Measurements from ENCODE around the gene DOCK1.

The DOCK1 gene

DNA sequence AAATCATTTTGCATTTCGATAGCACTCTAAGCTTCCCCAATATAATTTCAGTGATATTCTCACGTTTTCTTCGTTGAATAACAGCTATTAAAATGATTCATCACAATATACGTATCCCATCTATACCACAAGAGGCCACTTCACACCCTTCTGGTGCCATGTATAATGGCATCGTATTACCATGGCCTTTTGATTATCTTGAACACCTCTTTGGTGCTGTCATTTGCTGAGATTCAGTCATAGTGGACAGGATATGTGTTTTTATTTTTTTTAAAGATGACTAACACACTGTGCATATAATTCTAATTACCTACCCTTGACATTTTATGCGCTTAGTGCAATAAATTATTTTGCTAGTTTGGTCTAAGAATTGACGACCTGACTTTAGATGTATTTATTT, 297.8 kb downstream of the DOCK1 start:
- H3K4me3 ChIP-seq (ENCODE audit: low read depth, low read length), result no peak overlapping the region
- no peak overlapping the region for H3K27ac ChIP-seq
- H3K9me3 ChIP-seq (ENCODE audit: severe bottlenecking), result no peaks in the 10 kb centered on the region
- no peaks in the 10 kb centered on the region for H3K36me3 ChIP-seq
- no peaks in the 10 kb centered on the region for H3K27me3 ChIP-seq (ENCODE audit: insufficient read depth, low read depth, severe bottlenecking)
- no peak for DNase-seq
- no peak for TF ChIP-seq CTCF (IDR thresholded peaks at IDR 0.05; ENCODE audit: low read depth, low read length)

- DNase-seq, result no peak
- no peak for TF ChIP-seq CTCF (IDR thresholded peaks at IDR 0.05; ENCODE audit: low read depth, low read length)
- no peaks in the 10 kb centered on the region for H3K36me3 ChIP-seq
- H3K27ac ChIP-seq, result no peak overlapping the region
- H3K4me3 ChIP-seq (ENCODE audit: low read depth, low read length), result no peak overlapping the region
- H3K27me3 ChIP-seq (ENCODE audit: insufficient read depth, low read depth, severe bottlenecking), result no peaks in the 10 kb centered on the region
- no peaks in the 10 kb centered on the region for H3K9me3 ChIP-seq (ENCODE audit: severe bottlenecking)
These were observed 301.9 kb downstream of the DOCK1 start for GRCh38 chr10:127207081-127207480.

DNA sequence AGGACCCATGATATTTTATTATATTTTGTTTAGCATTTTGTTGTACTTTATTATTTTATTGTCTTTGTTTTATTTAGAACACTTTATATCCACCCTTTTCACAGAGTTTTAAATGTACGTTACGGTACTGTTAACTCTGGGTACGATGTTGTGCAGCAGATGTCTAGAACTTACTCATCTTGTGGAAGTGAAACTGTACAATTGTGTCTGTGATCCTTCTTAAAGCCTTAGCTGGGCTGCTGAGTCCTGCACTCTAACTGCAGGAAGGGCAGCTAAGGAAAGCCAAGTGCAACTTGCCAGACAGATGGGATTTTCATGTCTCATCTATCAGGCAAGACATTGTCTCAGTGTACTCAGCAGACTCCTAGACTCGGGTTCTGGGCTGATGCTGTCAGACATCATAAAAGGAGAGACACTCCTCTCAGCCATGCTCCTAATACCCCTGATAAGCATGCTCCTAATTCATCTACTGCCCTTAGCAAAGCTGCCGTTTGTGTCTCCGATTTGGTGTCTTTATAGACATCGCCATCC, 305.8 kb downstream of the DOCK1 start:
- H3K36me3 ChIP-seq, result no peaks in the 10 kb centered on the region
- no peaks in the 10 kb centered on the region for H3K27me3 ChIP-seq (ENCODE audit: insufficient read depth, low read depth, severe bottlenecking)
- H3K4me3 ChIP-seq (ENCODE audit: low read depth, low read length), result no peak overlapping the region
- peak; percentile 63 for DNase-seq
- no peaks in the 10 kb centered on the region for H3K9me3 ChIP-seq (ENCODE audit: severe bottlenecking)
- peak overlapping the region; percentile 35 for H3K27ac ChIP-seq
- no peak for TF ChIP-seq CTCF (IDR thresholded peaks at IDR 0.05; ENCODE audit: low read depth, low read length)

DNA sequence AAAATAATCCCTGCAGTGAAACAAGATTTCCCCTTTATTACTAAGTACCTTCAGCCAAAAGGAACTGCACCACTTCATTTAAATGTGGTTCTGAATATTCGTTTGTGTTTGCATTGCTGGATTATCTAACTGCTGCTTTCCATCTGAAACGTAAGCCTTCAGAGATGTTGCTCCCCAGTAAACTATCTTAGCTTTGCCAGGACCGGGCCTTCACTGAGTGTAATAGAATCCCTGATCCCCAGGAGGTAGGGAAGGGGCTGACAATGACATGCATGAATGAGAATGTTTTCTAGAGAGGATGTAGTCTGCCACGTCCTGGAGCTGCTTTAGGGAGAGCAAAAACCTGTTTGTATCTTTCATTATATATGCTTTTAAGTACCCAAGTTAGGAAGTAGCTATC, 310.6 kb downstream of the DOCK1 start:
- Histone ChIP-seq H3K9me3 (ENCODE audit: severe bottlenecking) (no peaks in the 10 kb centered on the region), H3K4me3 (ENCODE audit: low read depth, low read length) (no peak overlapping the region), H3K27me3 (ENCODE audit: insufficient read depth, low read depth, severe bottlenecking) (no peaks in the 10 kb centered on the region), H3K36me3 (no peaks in the 10 kb centered on the region), H3K27ac (no peak overlapping the region)
- no peak for TF ChIP-seq CTCF (IDR thresholded peaks at IDR 0.05; ENCODE audit: low read depth, low read length)
- no peak for DNase-seq

- no peak for DNase-seq
- no peaks in the 10 kb centered on the region for H3K9me3 ChIP-seq (ENCODE audit: severe bottlenecking)
- H3K27ac ChIP-seq, result no peak overlapping the region
- H3K36me3 ChIP-seq, result no peaks in the 10 kb centered on the region
- no peak for TF ChIP-seq CTCF (IDR thresholded peaks at IDR 0.05; ENCODE audit: low read depth, low read length)
- no peaks in the 10 kb centered on the region for H3K27me3 ChIP-seq (ENCODE audit: insufficient read depth, low read depth, severe bottlenecking)
- H3K4me3 ChIP-seq (ENCODE audit: low read depth, low read length), result no peak overlapping the region
These were observed 311.0 kb downstream of the DOCK1 start for GRCh38 chr10:127216274-127216673.

DNA sequence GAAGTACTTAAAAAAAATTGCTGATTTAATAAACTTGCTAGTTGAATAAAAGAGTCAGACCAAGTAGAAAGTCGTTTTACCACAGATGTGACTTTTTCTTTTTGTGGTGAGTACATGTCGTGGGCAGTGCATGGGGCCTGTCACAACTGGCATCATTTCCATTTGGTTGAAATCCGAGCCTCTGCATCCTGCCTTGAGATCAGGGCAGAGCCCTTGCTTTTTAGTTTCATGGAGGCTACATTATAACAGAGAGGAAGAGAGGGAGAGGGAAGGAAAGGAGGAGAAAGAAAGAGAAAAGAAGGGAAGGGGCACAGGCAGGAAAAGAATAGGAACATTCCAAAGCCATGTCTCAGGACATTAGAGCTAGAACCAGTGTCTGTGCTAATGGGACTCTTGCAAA, 311.6 kb downstream of the DOCK1 start:
- no peak for TF ChIP-seq CTCF (IDR thresholded peaks at IDR 0.05; ENCODE audit: low read depth, low read length)
- H3K27me3 ChIP-seq (ENCODE audit: insufficient read depth, low read depth, severe bottlenecking), result no peaks in the 10 kb centered on the region
- no peaks in the 10 kb centered on the region for H3K9me3 ChIP-seq (ENCODE audit: severe bottlenecking)
- no peak for DNase-seq
- no peak overlapping the region for H3K4me3 ChIP-seq (ENCODE audit: low read depth, low read length)
- no peaks in the 10 kb centered on the region for H3K36me3 ChIP-seq
- no peak overlapping the region for H3K27ac ChIP-seq

Measured in WERI-Rb-1 (cell line).